GM12865 (cell line): ENCODE data around the gene PEAK3.

Experiments used
- DNase-seq: peaks from one replicate; pipeline ENCODE4 v3.0.0; 2010; ENCODE audit warnings: low read depth
- H3K4me3 ChIP-seq: 2 replicates; pipeline ENCODE4 v1.5.1; 2011; ENCODE audit warnings: mild to moderate bottlenecking, low read depth, low read length, control low read depth
- TF ChIP-seq, protein P1 (sequence below): IDR thresholded peaks from 2 replicates; pipeline ENCODE4 v1.5.1; 2011; ENCODE audit warnings: low read length, control low read depth, low read depth, inconsistent platforms; ENCODE audit not compliant: insufficient read depth; ENCODE audit errors: missing control alignments

PEAK3 gene

DNA sequence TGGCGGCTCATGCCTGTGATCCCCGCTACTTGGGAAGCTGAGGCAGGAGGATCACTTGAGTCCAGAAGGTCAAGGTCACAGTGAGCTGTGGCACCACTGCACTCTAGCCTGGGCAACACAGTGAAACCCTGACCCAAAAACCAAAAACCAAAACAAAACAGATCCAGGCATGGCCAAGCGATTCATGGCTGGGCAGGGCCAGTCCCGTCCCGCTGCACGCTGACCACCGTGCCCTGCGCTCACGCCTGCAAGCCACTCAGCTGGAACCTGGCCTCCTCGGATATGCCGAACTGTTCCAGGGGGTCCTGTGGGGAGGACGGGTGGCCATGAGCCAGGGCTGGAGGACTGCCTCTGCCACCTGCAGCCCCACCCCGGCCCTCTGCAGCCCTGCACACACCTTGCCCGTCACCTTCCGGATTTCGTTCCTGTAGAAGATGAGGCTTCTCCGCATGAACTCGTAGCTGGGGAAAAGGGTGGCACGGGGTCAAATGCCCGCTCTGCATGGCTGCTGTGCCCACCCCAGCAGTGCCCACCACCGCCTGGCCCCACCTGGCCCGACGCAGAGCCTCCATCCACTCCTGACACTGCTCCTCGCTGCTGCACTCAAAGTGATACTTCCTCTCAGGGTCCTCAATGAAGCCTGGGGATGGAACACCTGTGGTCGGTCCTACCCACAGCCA lies 48.2 kb downstream of the PEAK3 start:
- no peak overlapping the region for H3K4me3 ChIP-seq
- DNase-seq: no peak

DNA sequence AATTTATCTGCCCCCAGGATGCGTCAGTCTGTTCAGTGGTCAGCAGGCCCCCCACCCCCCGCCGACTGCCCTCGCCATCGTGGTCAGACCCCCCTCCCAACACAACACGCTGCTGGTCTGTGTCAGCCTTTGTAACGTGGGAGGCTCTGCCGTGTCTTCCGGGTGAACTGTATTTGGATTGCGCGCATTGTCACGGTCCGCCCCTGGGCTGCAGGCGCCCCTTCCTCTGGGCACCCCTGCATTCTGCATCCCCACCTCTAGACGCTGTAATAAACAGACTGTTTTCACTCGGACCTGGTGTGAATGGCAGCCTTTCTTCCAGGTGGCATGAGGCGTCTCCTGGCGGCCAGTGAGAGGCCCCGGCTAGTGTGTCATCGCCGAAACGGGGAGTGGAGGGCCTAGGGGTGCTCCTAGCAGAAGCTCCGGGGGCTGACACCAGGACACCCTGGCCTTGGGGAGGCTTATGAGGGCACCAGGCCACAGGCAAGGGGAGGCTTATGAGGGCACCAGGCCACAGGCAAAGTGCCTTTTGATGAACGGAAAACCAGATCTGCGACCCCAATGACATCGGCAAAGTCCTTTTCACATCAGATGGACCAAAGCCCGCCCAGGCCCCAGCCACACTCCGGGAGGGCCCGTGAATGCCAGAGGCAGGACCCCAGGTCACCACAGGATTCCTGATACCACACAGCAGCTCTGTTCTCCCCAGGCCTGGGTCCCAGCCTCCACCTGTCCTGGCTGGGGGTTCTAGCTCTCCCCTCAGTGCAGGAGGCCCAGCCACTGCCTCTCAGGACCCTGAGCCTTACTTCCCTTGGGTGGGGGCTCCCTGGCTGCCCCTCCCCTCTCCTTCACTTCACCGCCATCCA lies 49.5 kb downstream of the PEAK3 start:
- TF ChIP-seq, protein P1, sequence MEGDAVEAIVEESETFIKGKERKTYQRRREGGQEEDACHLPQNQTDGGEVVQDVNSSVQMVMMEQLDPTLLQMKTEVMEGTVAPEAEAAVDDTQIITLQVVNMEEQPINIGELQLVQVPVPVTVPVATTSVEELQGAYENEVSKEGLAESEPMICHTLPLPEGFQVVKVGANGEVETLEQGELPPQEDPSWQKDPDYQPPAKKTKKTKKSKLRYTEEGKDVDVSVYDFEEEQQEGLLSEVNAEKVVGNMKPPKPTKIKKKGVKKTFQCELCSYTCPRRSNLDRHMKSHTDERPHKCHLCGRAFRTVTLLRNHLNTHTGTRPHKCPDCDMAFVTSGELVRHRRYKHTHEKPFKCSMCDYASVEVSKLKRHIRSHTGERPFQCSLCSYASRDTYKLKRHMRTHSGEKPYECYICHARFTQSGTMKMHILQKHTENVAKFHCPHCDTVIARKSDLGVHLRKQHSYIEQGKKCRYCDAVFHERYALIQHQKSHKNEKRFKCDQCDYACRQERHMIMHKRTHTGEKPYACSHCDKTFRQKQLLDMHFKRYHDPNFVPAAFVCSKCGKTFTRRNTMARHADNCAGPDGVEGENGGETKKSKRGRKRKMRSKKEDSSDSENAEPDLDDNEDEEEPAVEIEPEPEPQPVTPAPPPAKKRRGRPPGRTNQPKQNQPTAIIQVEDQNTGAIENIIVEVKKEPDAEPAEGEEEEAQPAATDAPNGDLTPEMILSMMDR: no peak
- no peak for DNase-seq
- no peak overlapping the region for H3K4me3 ChIP-seq

More for the DNA sequence above, 48.2 kb downstream of the PEAK3 start:
- TF ChIP-seq, protein P1: no peak

DNA sequence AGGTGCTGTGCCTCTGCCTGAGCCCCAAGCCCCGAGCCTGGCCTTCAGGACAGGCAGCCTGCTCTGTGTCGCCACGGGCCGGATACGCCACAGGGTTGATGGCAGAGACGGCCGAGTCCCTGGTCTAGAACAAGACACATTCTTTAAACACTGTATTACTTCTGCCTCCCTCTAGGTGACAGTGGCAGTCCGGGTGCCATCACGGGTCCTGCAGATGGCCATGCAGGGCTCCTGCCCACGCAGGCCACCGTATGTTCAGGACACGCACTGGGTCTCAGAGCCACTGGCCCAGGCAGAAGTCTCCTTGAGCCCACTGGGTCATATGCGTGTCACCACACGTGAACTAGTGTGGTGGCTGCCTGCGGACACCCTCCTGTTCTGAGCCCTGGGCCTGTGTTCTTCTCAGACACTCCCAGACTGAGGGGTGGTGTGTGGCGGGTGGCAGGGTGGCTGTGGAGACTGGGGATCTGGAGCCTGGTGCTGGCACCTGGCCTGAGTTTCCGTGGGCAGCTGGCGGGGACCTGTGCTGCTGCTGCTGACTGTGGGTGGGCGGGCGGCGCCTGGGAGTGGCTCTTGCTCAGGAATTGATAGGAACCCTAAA lies 50.3 kb downstream of the PEAK3 start:
- no peak overlapping the region for H3K4me3 ChIP-seq
- peak; percentile 37 for DNase-seq
- TF ChIP-seq, protein P1: peak; percentile 13

DNA sequence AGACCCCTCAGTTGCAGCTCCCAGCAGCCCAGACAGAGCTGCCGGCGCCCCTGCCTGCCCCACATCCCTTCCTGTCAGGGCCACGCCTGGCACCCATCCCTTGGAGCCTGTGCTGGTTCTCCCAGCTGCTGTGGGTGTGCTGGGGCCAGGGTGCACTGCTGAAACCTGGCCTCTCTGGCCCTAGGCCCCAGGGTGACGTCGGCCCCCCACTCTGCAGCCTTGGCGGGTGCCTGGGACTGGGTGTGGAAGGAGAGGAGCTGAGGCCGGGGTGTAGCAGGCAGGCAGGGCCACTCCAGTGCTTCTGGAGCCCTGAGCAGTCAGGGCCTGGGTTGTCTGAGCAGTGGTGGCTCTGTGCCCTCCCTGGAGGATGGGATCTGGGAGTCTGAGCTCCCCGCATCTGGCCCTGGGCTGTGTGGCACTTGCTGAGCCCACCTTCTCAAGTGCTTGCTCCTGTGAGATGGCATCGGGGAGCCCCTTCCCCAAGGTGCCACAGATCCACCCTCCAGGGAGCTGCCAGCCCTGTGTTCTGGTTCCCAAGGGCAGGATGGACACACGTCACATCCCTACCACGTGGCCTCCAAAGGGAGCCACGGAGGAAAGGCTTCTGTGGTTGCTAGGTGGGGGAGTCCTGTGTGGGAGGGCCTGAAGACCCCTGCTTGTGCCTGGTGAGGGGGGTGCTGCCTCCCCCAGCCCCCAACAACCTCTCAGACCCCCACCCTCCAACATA lies 51.0 kb downstream of the PEAK3 start:
- no peak for DNase-seq
- TF ChIP-seq, protein P1: no peak
- H3K4me3 ChIP-seq: no peak overlapping the region

DNA sequence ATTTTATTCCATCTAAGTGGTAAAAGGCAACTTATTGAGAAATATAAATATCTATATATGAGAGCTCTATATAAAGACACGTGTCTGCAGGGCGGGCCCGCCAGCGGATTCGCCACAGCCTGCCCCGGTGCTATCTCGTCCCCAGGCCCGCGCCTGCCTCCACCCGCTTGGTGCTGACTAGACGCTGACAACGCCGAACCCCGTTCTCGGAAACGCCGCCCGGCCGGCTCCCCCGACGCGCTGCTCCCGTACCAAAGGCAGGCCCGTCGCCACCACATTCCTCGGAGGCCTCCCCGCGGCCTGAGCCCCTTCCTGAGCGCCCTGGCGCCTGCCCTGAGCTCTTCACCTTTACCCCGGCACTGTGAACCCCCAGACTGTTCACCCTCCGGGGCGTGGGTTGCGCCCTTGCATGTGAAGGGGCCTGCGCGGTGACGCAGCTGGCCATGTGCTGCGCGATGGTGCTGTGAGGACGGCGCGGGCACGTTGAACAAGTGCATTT lies 51.9 kb downstream of the PEAK3 start:
- no peak for DNase-seq
- H3K4me3 ChIP-seq: no peak overlapping the region
- TF ChIP-seq, protein P1: no peak
